ENCODE results near the gene GET4.

Gene GET4

GRCh38 chr7:911791-912480, 35.6 kb downstream of the GET4 start:
- no peaks in the 10 kb centered on the region; the same call in 1 of the 2 replicates for H3K4me1 ChIP-seq (ENCODE audit: control insufficient read depth, insufficient read depth, low read length)
- H3K9me3 ChIP-seq (ENCODE audit: control insufficient read depth, insufficient read depth, low read depth, low read length): no peaks in the 10 kb centered on the region
- no peak overlapping the region for H3K4me3 ChIP-seq (ENCODE audit: low read depth, low read length)
- no peak overlapping the region for H3K27ac ChIP-seq (ENCODE audit: extremely low read depth, low read depth, low read length)
- POLR2A ChIA-PET: interaction anchor here (1.0 kb wide), 1 partner anchor 64 kb away, joined by 3 read pairs; the partner anchor contains the start of gene COX19
- no peak for TF ChIP-seq ZNF26 (tag by site-specific recombination; IDR thresholded peaks at IDR 0.05)
- no peak for TF ChIP-seq ZNF654 (tag by site-specific recombination; IDR thresholded peaks at IDR 0.05; ENCODE audit: low read depth)
- no peak for TF ChIP-seq ZNF433 (tag by site-specific recombination; IDR thresholded peaks at IDR 0.05; ENCODE audit: low read depth)
- no peak for TF ChIP-seq ZNF169 (tag by site-specific recombination; IDR thresholded peaks at IDR 0.05)
- no peak for TF ChIP-seq ZNF48 (tag by site-specific recombination; IDR thresholded peaks at IDR 0.05)
- TF ChIP-seq SETDB1 (IDR thresholded peaks at IDR 0.05; ENCODE audit: insufficient read length, low read length): no peak
- no peak for TF ChIP-seq FEZF1 (tag by site-specific recombination; IDR thresholded peaks at IDR 0.05)
- no peak for TF ChIP-seq ZNF639 (tag by site-specific recombination; IDR thresholded peaks at IDR 0.05)
- TF ChIP-seq ZNF561 (tag by site-specific recombination; IDR thresholded peaks at IDR 0.05; ENCODE audit: borderline replicate concordance): no peak
- no peak for TF ChIP-seq ZNF138 (tag by site-specific recombination; IDR thresholded peaks at IDR 0.05; ENCODE audit: borderline replicate concordance)
- no peak for TF ChIP-seq ZNF549 (tag by site-specific recombination; IDR thresholded peaks at IDR 0.05)
- H3K36me3 ChIP-seq (ENCODE audit: control insufficient read depth in 2 of 2, insufficient read depth in 1 of 2, low read length in 2 of 2): no peaks in the 10 kb centered on the region
- CTCF ChIA-PET: no interaction called here

DNA sequence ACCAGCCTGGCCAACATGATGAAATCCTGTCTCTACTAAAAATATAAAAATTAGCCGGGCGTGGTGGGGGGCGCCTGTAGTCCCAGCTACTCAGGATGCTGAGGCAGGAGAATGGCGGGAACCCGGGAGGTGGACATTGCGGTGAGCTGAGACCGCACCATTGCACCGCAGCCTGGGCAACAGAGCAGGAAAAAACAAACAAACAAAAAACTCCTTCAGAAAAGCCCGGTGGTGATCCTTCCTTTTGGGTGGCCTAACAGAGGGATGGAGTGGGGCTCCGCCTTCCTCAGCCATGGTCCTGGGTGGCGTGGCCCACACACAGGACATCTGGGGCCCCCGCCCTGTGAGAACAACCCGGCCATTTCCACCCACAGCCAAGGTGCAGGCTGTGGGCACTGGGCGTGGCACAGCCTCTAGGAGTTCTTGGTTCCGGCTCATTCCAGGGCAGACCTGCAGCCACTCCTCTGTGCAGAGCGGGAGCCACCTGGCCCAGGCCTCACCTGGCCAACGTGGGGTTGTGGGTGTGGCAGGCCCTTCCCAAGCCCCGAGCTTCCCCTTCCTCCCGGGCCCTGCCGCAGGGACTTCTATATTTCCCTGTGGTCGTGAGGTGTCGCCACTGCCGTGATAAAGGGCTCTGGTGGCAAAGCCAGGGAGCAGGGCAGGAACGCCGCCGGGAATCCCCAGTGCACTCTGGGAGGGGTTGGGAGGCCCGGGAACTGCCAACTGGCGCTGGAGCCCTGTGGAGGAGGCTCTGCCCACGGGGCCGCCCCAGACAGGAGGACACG, 37.6 kb downstream of the GET4 start:
- H3K9me3 ChIP-seq (ENCODE audit: control insufficient read depth, insufficient read depth, low read depth, low read length): no peaks in the 10 kb centered on the region
- H3K27ac ChIP-seq (ENCODE audit: extremely low read depth, low read depth, low read length): no peak overlapping the region
- POLR2A ChIA-PET: no interaction called here
- H3K4me3 ChIP-seq (ENCODE audit: low read depth, low read length): no peak overlapping the region
- H3K36me3 ChIP-seq (ENCODE audit: control insufficient read depth in 2 of 2, insufficient read depth in 1 of 2, low read length in 2 of 2): no peaks in the 10 kb centered on the region
- CTCF ChIA-PET: interaction anchor here (0.6 kb wide), 1 partner anchor 40 kb away, joined by 3 read pairs; no protein-coding TSS in a partner anchor
- H3K4me1 ChIP-seq (ENCODE audit: control insufficient read depth, insufficient read depth, low read length): no peaks in the 10 kb centered on the region; the same call in 1 of the 2 replicates
- TF ChIP-seq ZNF623 (tag by site-specific recombination; IDR thresholded peaks at IDR 0.05) (no peak), ZBTB21 (tag by site-specific recombination; IDR thresholded peaks at IDR 0.05) (no peak), GLI2 (tag by site-specific recombination; IDR thresholded peaks at IDR 0.05; ENCODE audit: borderline replicate concordance, low read depth) (no peak), ZNF514 (tag by site-specific recombination; IDR thresholded peaks at IDR 0.05) (no peak), ZNF658 (tag by site-specific recombination; IDR thresholded peaks at IDR 0.05) (no peak), PRDM4 (tag by site-specific recombination; IDR thresholded peaks at IDR 0.05) (no peak), SCRT1 (tag by site-specific recombination; IDR thresholded peaks at IDR 0.05; ENCODE audit: borderline replicate concordance) (no peak), ZNF747 (tag by site-specific recombination; IDR thresholded peaks at IDR 0.05) (no peak)
- TF ChIP-seq, protein P1, sequence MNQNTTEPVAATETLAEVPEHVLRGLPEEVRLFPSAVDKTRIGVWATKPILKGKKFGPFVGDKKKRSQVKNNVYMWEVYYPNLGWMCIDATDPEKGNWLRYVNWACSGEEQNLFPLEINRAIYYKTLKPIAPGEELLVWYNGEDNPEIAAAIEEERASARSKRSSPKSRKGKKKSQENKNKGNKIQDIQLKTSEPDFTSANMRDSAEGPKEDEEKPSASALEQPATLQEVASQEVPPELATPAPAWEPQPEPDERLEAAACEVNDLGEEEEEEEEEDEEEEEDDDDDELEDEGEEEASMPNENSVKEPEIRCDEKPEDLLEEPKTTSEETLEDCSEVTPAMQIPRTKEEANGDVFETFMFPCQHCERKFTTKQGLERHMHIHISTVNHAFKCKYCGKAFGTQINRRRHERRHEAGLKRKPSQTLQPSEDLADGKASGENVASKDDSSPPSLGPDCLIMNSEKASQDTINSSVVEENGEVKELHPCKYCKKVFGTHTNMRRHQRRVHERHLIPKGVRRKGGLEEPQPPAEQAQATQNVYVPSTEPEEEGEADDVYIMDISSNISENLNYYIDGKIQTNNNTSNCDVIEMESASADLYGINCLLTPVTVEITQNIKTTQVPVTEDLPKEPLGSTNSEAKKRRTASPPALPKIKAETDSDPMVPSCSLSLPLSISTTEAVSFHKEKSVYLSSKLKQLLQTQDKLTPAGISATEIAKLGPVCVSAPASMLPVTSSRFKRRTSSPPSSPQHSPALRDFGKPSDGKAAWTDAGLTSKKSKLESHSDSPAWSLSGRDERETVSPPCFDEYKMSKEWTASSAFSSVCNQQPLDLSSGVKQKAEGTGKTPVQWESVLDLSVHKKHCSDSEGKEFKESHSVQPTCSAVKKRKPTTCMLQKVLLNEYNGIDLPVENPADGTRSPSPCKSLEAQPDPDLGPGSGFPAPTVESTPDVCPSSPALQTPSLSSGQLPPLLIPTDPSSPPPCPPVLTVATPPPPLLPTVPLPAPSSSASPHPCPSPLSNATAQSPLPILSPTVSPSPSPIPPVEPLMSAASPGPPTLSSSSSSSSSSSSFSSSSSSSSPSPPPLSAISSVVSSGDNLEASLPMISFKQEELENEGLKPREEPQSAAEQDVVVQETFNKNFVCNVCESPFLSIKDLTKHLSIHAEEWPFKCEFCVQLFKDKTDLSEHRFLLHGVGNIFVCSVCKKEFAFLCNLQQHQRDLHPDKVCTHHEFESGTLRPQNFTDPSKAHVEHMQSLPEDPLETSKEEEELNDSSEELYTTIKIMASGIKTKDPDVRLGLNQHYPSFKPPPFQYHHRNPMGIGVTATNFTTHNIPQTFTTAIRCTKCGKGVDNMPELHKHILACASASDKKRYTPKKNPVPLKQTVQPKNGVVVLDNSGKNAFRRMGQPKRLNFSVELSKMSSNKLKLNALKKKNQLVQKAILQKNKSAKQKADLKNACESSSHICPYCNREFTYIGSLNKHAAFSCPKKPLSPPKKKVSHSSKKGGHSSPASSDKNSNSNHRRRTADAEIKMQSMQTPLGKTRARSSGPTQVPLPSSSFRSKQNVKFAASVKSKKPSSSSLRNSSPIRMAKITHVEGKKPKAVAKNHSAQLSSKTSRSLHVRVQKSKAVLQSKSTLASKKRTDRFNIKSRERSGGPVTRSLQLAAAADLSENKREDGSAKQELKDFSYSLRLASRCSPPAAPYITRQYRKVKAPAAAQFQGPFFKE (tag by site-specific recombination; IDR thresholded peaks at IDR 0.05; ENCODE audit: borderline replicate concordance): no peak
- TF ChIP-seq, protein P2, sequence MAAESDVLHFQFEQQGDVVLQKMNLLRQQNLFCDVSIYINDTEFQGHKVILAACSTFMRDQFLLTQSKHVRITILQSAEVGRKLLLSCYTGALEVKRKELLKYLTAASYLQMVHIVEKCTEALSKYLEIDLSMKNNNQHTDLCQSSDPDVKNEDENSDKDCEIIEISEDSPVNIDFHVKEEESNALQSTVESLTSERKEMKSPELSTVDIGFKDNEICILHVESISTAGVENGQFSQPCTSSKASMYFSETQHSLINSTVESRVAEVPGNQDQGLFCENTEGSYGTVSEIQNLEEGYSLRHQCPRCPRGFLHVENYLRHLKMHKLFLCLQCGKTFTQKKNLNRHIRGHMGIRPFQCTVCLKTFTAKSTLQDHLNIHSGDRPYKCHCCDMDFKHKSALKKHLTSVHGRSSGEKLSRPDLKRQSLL (tag by site-specific recombination; IDR thresholded peaks at IDR 0.05): no peak
